Ovary (tissue), 3 donors: Measurements from ENCODE around the gene KLHL41.

Experiments
- EP300 ChIP-seq: sonication (generic); formaldehyde crosslinking; IDR thresholded peaks from one replicate; pipeline ENCODE4 v1.6.1; 2017; ENCODE audit warnings: antibody characterized with exemption
- POLR2A ChIP-seq: fragments of 450-650 bp; IDR thresholded peaks from one replicate; pipeline ENCODE4 v1.6.1; 2017; ENCODE audit warnings: antibody characterized with exemption, mild to moderate bottlenecking, moderate library complexity
- TF ChIP-seq, protein P1 (sequence below), 3 donors: fragments of 450-650 bp in 2 of 3; fragments of 200-600 bp in 1 of 3; IDR thresholded peaks; one replicate each; pipeline versions ENCODE4 v1.5.1 to v1.8.0; 2016 to 2022; ENCODE audit warnings: antibody characterized with exemption in 3 of 3, mild to moderate bottlenecking in 1 of 3
- donor health status: DM: no; HTN: no; CAD: no.

DNA sequence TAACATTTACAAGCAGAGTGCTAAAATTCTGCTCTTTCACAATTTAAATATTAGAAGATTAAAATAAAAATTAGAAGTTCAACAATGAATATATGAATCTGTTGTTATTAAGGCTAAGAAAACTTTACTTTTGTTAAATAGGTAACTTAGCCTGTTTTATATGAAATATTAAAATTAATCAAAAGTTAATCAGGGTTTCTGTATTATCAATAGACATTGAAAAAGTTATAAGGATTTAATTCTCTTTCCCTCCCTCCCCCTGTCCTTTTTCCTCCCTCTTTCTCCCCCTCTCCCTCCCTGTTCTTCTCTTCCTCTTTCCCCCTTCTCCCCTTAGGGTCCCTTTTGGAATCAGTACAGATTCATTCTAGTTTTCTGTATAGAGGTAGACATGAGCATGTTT, 18.1 kb upstream of the KLHL41 start:
- TF ChIP-seq, protein P1, sequence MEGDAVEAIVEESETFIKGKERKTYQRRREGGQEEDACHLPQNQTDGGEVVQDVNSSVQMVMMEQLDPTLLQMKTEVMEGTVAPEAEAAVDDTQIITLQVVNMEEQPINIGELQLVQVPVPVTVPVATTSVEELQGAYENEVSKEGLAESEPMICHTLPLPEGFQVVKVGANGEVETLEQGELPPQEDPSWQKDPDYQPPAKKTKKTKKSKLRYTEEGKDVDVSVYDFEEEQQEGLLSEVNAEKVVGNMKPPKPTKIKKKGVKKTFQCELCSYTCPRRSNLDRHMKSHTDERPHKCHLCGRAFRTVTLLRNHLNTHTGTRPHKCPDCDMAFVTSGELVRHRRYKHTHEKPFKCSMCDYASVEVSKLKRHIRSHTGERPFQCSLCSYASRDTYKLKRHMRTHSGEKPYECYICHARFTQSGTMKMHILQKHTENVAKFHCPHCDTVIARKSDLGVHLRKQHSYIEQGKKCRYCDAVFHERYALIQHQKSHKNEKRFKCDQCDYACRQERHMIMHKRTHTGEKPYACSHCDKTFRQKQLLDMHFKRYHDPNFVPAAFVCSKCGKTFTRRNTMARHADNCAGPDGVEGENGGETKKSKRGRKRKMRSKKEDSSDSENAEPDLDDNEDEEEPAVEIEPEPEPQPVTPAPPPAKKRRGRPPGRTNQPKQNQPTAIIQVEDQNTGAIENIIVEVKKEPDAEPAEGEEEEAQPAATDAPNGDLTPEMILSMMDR (IDR thresholded peaks at IDR 0.05): no peak
- TF ChIP-seq POLR2A (no peak), EP300 (no peak)
